HCT116 (cell line): ENCODE data around the gene JDP2.

ENCODE experiments used
- EGR1 ChIP-seq: IDR thresholded peaks from 2 replicates; pipeline ENCODE4 v1.6.1; 2012; ENCODE audit warnings: low read depth
- EZH2 ChIP-seq: fragments of 200-600 bp; sonication (generic); IDR thresholded peaks from 2 replicates; pipeline ENCODE4 v1.6.1; 2017; ENCODE audit warnings: antibody characterized with exemption, mixed run types
- POLR2A ChIP-seq: IDR thresholded peaks from 2 replicates; pipeline ENCODE4 v1.7.0; 2011; ENCODE audit warnings: borderline replicate concordance; ENCODE audit not compliant: insufficient read depth, insufficient read length; ENCODE audit errors: extremely low read depth
- POLR2AphosphoS5 ChIP-seq: IDR thresholded peaks from 2 replicates; pipeline ENCODE4 v1.6.1; 2011; ENCODE audit warnings: mild to moderate bottlenecking, low read depth, low read length, moderate library complexity
- TCF7L2 ChIP-seq: IDR thresholded peaks from 2 replicates; pipeline ENCODE4 v1.7.0; 2011; ENCODE audit warnings: borderline replicate concordance, inconsistent platforms; ENCODE audit not compliant: insufficient read depth, insufficient read length; ENCODE audit errors: extremely low read depth
- YY1 ChIP-seq: IDR thresholded peaks from 2 replicates; pipeline ENCODE4 v1.6.1; 2011; ENCODE audit warnings: low read length, low read depth, moderate library complexity, mild to moderate bottlenecking; ENCODE audit not compliant: insufficient replicate concordance; ENCODE audit errors: extremely low read depth
- TF ChIP-seq, protein P1 (sequence below): IDR thresholded peaks from 2 replicates; pipeline ENCODE4 v1.6.1; 2012
- TF ChIP-seq, protein P2 (sequence below), 3 experiments: fragments of 200-600 bp in 1 of 3; sonication (generic) in 1 of 3; IDR thresholded peaks in 2 of 3; conservative IDR thresholded peaks in 1 of 3; 2 replicates each; pipeline ENCODE4 v1.5.1; 2012 to 2017; ENCODE audit warnings: low read depth in 2 of 3, low read length in 2 of 3, antibody characterized with exemption in 1 of 3, borderline replicate concordance in 1 of 3, control low read depth in 1 of 3, mild to moderate bottlenecking in 1 of 3, mixed read lengths in 1 of 3, mixed run types in 1 of 3, moderate library complexity in 1 of 3; ENCODE audit not compliant: insufficient read depth in 1 of 3
- TF ChIP-seq, protein P3 (sequence below): IDR thresholded peaks from 2 replicates; pipeline ENCODE4 v1.6.1; 2012; ENCODE audit warnings: low read depth

DNA sequence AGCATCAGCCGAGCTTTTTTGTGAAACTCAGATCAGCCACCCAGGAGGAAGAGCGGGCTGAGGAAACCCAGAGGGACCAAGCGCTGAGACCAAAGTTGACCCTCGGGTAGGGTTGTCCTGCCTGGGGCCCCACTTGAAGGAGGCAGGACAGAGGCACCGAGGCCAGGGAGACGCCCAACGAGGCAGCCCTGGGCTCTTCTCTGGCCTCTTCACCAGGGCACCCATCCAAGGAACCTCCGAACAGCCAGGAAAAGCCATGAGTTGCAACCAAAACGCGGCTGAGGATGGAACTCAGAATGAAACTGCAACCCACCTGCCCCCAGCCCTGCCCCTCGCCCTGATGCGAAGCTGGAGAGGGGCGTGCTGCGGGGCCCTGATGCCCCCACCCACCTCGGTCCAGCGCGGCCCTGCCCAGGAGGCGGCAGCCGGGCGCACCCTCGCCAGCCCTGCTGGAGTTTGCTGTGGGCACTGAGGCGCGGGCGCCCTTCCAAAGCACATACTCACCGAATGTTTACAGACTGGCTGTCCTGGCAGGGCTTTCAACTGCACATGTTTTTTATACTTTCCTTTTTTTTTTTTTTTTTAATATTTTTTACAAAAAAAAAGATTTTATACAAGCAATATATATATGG is 41.9 kb downstream of the JDP2 start:
- TF ChIP-seq, protein P1, sequence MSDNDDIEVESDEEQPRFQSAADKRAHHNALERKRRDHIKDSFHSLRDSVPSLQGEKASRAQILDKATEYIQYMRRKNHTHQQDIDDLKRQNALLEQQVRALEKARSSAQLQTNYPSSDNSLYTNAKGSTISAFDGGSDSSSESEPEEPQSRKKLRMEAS = no peak
- no peak for TF ChIP-seq EZH2
- no peak for TF ChIP-seq POLR2AphosphoS5
- TF ChIP-seq, protein P2, sequence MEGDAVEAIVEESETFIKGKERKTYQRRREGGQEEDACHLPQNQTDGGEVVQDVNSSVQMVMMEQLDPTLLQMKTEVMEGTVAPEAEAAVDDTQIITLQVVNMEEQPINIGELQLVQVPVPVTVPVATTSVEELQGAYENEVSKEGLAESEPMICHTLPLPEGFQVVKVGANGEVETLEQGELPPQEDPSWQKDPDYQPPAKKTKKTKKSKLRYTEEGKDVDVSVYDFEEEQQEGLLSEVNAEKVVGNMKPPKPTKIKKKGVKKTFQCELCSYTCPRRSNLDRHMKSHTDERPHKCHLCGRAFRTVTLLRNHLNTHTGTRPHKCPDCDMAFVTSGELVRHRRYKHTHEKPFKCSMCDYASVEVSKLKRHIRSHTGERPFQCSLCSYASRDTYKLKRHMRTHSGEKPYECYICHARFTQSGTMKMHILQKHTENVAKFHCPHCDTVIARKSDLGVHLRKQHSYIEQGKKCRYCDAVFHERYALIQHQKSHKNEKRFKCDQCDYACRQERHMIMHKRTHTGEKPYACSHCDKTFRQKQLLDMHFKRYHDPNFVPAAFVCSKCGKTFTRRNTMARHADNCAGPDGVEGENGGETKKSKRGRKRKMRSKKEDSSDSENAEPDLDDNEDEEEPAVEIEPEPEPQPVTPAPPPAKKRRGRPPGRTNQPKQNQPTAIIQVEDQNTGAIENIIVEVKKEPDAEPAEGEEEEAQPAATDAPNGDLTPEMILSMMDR (IDR thresholded peaks at IDR 0.05 in 2 of 3, conservative IDR thresholded peaks at IDR 0.05 in 1 of 3; ENCODE audit: borderline replicate concordance in 1 of 3, insufficient read depth in 1 of 3, low read depth in 2 of 3, low read length in 2 of 3) = no peak
- TF ChIP-seq YY1 = no peak
- TF ChIP-seq POLR2A = no peak
- no peak for TF ChIP-seq TCF7L2
- TF ChIP-seq, protein P3, sequence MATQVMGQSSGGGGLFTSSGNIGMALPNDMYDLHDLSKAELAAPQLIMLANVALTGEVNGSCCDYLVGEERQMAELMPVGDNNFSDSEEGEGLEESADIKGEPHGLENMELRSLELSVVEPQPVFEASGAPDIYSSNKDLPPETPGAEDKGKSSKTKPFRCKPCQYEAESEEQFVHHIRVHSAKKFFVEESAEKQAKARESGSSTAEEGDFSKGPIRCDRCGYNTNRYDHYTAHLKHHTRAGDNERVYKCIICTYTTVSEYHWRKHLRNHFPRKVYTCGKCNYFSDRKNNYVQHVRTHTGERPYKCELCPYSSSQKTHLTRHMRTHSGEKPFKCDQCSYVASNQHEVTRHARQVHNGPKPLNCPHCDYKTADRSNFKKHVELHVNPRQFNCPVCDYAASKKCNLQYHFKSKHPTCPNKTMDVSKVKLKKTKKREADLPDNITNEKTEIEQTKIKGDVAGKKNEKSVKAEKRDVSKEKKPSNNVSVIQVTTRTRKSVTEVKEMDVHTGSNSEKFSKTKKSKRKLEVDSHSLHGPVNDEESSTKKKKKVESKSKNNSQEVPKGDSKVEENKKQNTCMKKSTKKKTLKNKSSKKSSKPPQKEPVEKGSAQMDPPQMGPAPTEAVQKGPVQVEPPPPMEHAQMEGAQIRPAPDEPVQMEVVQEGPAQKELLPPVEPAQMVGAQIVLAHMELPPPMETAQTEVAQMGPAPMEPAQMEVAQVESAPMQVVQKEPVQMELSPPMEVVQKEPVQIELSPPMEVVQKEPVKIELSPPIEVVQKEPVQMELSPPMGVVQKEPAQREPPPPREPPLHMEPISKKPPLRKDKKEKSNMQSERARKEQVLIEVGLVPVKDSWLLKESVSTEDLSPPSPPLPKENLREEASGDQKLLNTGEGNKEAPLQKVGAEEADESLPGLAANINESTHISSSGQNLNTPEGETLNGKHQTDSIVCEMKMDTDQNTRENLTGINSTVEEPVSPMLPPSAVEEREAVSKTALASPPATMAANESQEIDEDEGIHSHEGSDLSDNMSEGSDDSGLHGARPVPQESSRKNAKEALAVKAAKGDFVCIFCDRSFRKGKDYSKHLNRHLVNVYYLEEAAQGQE = no peak
- no peak for TF ChIP-seq EGR1
